ENCODE data around the gene ACACA. TPM values are rescaled to one million over a fixed set of nuclear protein-coding genes. Genes with fewer than 3 reads are reported as not detected.
A peak's percentile ranks its signal among the peaks of the same experiment; 100 is the strongest.

The ACACA gene
- total and polyA plus RNA-seq, 9 of the 15 experiments (the other 6 are each of a cell fraction or from before 2014, with no cell fraction given) = 35.9 to 135 (median 88.4) TPM

GRCh38 chr17:37358098-37358829 is 48.4 kb downstream of the ACACA start (continued):
- TF ChIP-seq GTF3C2 (IDR thresholded peaks at IDR 0.05; ENCODE audit: borderline replicate concordance, extremely low read depth, insufficient read length) (no peak), ELF2 (CRISPR knock-in tag; IDR thresholded peaks at IDR 0.05) (no peak), GATA2 (CRISPR knock-in tag; IDR thresholded peaks at IDR 0.05) (no peak), KLF13 (tag; IDR thresholded peaks at IDR 0.05; ENCODE audit: borderline replicate concordance, low read depth) (peak; percentile 96; the same call in 1 of the 2 replicates), MNT (conservative IDR thresholded peaks at IDR 0.05) (peak; percentile 94 to 96; a peak in 2 of 4 replicates), SMAD4 (CRISPR knock-in tag; conservative IDR thresholded peaks at IDR 0.05) (no peak), ZNF282 (CRISPR knock-in tag; IDR thresholded peaks at IDR 0.05) (no peak), PCBP2 (IDR thresholded peaks at IDR 0.05; ENCODE audit: low read depth, low read length, poor library complexity, severe bottlenecking) (no peak), SMARCA5 (IDR thresholded peaks at IDR 0.05) (no peak), TBP (optimal IDR thresholded peaks at IDR 0.05; ENCODE audit: low read depth, low read length) (peak; percentile 62), CBFB (CRISPR knock-in tag; IDR thresholded peaks at IDR 0.05) (no peak), ETV6 (IDR thresholded peaks at IDR 0.05; ENCODE audit: borderline replicate concordance in 1 of 2, low read depth in 2 of 2, low read length in 1 of 2) (no peak), ETV6 (CRISPR knock-in tag; IDR thresholded peaks at IDR 0.05; ENCODE audit: borderline replicate concordance) (no peak), HDGF (IDR thresholded peaks at IDR 0.05) (no peak), CHCHD3 (CRISPR knock-in tag; IDR thresholded peaks at IDR 0.05) (no peak), HMG20B (CRISPR knock-in tag; IDR thresholded peaks at IDR 0.05) (no peak), ZNF717 (CRISPR knock-in tag; IDR thresholded peaks at IDR 0.05) (no peak), ZNF143 (CRISPR knock-in tag; IDR thresholded peaks at IDR 0.05) (no peak), SIN3B (IDR thresholded peaks at IDR 0.05; ENCODE audit: low read depth) (no peak), RNF2 (IDR thresholded peaks at IDR 0.05) (no peak)

Data from K562 (cell line).